HG03095 (cell line): Measurements from ENCODE around the gene USP49.
A peak's percentile ranks its signal among the peaks of the same experiment; 100 is the strongest.

Source experiments
- ATAC-seq: cut with Tn5 transposase; IDR thresholded peaks from one replicate; pipeline ENCODE4 v1.9.1; 2021; ENCODE audit warnings: moderate library complexity; ENCODE audit not compliant: unreplicated experiment

The USP49 gene

GRCh38 chr6:41878246-41878645 lies 16.9 kb downstream of the USP49 start:
- ATAC-seq, result no peak

- no peak for ATAC-seq
Measured at GRCh38 chr6:41877051-41877680, 18.0 kb downstream of the USP49 start.

- no peak for ATAC-seq
Measured at GRCh38 chr6:41874741-41875140, 20.4 kb downstream of the USP49 start.

GRCh38 chr6:41872147-41872546 lies 23.0 kb downstream of the USP49 start:
- ATAC-seq, result no peak

DNA sequence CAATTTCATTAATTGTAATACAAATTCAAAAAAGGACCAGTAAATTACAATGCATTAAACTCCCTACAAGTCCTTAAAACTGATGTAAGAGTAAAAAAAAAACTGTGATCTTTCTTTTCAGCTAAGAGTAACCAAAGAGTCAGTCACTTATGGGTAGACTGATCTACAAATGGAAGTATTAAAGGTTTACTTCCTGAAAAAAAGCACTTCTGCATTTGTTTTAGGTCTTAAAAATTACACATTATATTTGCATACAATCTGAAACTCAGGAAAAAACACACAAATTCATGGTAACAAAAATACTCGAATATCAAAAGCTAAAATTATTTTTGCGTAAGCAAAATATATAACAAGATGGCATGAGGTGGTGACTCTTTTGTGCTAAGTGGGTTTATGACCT lies 23.5 kb downstream of the USP49 start:
- no peak for ATAC-seq

DNA sequence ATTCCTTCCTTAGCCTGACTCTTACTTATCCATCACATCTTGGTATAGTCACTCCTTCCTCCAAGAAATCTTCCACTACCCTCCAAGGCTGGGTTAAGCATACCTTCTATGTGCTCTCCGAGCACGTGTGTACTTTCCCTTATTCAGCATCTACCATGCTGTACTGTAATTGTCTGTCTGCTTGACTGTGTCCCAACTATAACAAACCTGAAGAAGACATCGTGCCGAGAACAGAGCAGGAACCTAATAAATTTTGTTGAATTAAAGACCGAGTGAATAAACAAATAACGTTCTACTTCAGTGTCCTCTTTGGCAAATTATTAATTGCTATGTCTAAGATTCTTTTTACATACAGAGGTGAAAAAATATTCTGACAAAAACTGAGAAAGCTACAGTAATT lies 35.8 kb downstream of the USP49 start:
- ATAC-seq, result no peak

DNA sequence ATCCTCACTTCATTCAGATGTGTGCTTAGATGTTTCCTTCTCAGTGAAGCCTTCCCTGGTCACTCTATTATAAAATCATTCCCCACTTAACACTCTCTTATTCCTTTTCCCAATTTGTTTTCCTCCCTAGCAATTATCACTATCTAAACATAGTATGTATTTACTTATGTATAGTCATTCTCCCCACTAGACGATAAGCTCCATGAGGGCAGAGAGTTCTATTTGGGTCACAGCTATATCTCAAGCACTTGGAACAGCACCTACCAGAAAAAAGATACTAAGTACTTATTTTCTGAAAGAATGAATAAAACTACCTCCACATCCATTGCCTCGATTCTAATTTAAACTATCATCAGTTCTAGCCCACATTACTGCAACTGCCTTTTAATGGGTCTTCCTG lies 36.5 kb downstream of the USP49 start:
- no peak for ATAC-seq

GRCh38 chr6:41850861-41851260 lies 44.3 kb downstream of the USP49 start:
- no peak for ATAC-seq

DNA sequence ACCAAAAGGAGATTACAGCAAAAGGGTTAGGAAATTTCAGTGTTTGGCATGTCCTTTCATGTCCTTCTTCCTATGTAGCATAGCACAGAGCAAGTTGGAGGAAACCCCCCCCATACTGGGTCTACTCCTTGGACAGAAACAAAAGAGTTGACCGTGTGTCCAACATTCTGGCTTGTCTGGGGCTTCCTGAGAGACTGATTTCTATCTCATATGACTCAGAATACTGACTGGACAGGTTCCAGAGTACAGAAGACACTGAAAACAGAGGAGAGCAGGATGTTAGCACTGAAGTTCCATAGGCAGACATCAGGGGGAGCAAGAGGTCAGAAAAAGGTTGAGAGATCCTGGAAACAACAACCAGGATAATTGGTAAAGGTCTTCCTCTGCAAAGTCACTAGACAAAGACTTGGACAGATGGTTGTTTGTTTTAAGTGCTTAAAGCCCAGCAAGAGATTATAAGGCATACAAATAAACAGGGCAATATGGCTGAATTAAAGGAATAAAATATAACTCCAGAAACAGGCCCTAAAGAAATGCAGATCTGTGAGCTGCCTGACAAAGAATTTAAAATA lies 48.4 kb downstream of the USP49 start:
- ATAC-seq, result peak; percentile 49

GRCh38 chr6:41843178-41843577 lies 52.0 kb downstream of the USP49 start:
- no peak for ATAC-seq

GRCh38 chr6:41840326-41840725 lies 54.8 kb downstream of the USP49 start:
- no peak for ATAC-seq

GRCh38 chr6:41836660-41837052 lies 58.5 kb downstream of the USP49 start:
- ATAC-seq, result no peak

DNA sequence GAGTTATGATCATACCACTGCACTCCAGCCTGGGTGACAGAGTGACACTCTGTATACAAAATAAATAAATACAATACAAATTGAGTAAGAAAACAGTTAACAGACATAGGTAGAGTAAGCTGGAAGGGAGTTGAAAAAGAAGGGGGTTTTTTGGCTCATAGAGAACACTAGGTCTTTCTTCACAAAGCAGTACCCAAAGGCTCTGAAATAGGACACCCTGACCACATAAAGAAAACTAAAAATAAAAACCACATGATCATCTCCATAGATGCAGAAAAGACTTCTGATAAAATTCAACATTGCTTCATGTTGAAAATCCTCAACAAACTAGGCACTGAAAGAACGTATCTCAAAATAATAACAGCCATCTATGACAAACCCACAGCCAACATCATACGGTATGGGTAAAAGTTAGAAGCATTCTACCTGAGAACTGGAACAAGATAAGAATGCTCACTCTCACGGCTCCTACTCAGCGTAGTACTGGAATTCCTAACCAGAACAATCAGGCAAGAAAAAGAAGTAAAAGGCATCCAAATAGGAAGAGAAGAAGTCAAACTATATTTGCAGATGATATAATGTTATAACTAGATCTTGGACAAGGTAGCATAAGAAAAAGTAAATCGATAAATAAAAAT lies 59.0 kb downstream of the USP49 start:
- ATAC-seq, result no peak

DNA sequence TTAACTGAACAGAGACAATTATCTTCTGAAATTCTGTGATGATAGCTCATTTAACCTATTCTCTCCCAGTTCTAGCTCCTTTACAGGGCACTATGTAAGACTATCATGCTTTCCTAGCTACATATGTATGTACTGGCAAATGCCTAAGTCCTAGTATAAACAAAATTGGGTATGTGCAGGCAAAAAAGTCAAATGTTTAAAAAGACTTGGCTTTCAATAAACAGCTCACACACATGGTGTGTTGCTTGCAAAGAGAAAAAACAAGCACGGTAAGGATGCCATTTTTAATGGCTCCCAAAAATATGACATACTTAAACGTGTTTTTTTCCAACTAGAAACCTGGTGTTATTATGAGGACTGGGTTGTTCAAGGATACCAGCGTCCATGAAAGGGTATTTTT lies 62.9 kb downstream of the USP49 start:
- ATAC-seq, result no peak

DNA sequence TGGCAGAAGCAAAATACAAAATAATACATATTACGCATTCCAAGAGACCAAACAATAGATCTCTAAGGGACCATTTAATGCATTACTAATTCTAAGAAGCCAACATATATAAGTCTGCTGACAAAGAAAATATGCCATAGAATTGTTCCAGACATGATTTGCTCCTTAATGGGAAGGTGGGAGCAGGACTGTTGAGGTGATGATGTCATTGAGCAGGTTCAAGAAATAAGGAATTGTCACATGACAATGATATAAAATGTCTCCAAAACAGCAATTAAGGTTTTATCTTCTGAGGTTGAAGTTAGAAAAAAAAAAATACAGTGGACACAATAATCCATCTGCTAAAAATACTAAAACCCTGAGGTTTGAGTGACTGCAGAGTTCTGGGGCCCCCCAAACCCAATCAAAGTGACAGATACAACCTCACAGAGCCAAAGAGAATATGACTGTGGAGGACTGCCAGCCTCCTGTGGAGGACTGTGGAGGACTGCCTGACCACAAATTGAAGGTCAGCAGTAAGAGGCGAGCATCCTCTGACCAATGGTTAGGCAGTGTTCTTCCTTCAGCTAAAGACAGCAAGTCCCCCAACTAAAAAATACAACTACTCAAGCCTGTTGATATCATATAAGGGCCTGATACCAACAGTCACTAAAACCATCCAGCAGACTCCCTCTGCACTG lies 68.7 kb downstream of the USP49 start:
- no peak for ATAC-seq

GRCh38 chr6:41824571-41825569 lies 70.3 kb downstream of the USP49 start:
- ATAC-seq, result no peak

GRCh38 chr6:41823178-41823577 lies 72.0 kb downstream of the USP49 start:
- no peak for ATAC-seq

DNA sequence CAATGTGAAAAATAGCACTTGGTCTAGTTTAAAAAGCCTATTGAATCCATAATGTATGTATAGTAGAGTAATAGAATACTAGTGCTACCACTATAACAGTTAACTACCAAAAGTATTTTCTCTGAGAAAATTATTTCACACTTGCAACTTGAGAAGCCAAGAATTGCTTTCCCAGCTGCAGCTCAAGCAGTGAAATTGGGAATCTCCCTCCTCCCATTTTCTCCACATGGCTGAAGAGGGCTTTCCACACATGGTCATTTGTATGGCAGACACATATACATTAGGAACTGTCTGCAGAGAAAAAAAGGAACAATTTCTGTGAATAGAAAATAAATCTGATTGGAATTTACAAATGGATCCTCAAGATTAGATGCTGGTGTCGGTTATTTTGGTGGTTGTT lies 73.2 kb downstream of the USP49 start:
- no peak for ATAC-seq

GRCh38 chr6:41821266-41821665 lies 73.9 kb downstream of the USP49 start:
- no peak for ATAC-seq

- ATAC-seq, result no peak
Measured at GRCh38 chr6:41818271-41819054, 76.7 kb downstream of the USP49 start.
